Head of caudate nucleus (tissue), 42 donors: ENCODE measurements around the gene SNX33.
A peak's percentile ranks its signal among the peaks of the same experiment; 100 is the strongest.
"Not testable (repeated sequence)": the region's sequence is repeated elsewhere in the genome, so short reads cannot be mapped to it uniquely, and the experiment has no call there.

ENCODE experiments used
- DNase-seq, 42 donors: peaks; one replicate each; pipeline versions ENCODE4 v3.0.0 to v3.0.0-alpha.2; 2020 to 2021; ENCODE audit warnings: mixed read lengths in 7 of 42
- intact Hi-C: fragments of 100-400 bp; cut with DNase I; formaldehyde crosslinking; loops from one replicate; pipeline ENCODE4 v1.15.0; 2022

SNX33 gene

GRCh38 chr15:75693501-75694240 lies 46.0 kb downstream of the SNX33 start:
- DNase-seq, result peak in 1 of 42 donors; percentile 40
- intact Hi-C loops, result no loop called here

DNA sequence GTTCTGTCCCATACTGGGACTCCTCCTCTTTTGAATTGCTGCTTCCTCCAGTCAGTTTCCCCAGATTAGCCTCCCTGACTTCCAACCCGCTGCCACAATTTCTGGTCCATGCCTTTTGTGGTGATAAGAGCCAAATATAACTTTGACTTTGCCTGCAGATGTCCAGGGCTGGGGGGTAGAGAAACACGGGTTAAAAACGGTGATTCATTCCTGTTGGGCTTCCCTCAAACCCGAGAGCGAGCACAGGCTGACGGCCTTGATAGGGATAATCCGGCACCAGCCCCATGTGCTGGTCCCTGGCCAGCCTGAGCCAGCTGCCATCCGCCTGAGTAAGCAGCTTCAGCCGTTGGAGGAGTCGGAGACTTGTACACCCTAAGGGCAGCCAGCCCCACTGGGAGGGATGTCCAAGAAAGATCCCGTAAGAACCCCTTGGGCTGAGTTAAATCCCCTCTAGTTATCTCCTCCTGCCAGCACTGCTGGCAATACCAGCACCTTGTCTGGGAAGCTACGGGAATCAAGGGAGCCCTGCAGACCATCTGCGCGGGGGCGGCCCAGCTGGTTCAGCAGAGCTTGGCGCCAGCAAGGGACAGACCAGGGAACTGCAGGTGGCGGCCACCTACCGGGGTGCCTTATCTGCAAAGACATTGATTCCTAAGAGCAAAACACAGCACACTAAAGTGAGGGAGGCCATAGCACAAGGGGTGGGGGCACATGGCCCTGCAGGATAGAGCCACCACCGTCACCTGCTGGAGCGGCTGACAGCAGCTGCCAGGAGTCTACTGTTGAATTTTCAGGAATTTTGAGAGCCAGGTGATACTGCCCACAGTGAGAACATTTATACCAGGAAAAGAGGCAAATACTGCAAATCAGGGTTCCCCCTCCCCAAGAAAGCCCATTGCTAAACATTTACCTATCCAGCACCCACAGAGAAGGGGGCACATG lies 46.8 kb downstream of the SNX33 start:
- peak in 39 of 42 donors; percentile 18 to 80 (median 50) for DNase-seq
- intact Hi-C loops, result no loop called here

DNA sequence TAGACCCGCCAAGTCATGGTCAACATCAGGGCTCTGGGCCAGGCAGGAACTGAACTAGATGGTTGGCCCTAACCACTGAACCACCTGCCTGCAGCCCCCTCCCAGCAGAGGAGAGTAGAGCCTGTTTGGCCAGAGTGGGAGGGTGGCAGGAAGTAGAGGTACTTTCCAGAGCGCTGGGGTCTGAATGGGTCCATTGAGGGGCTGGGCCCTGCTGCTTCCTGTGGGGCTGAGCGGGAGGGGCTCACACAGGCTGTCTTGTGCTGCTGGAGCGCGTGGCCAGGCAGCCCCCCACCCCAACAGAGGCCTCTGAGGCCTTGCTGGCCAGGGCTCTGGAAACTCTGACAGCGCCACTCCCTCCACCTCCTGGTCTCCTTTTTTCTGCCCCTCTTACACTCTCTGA lies 47.5 kb downstream of the SNX33 start:
- DNase-seq, result peak in 6 of 42 donors; percentile 13 to 50 (median 26)
- intact Hi-C loops, result no loop called here

- DNase-seq, result no peak
- intact Hi-C loops, result no loop called here
Measured at GRCh38 chr15:75695634-75696310, 48.1 kb downstream of the SNX33 start.

GRCh38 chr15:75696311-75696720 lies 48.6 kb downstream of the SNX33 start:
- intact Hi-C loops, result no loop called here
- DNase-seq, result peak in 31 of 42 donors; percentile 16 to 70 (median 44)

GRCh38 chr15:75696854-75697259 lies 49.1 kb downstream of the SNX33 start:
- peak in 1 of 42 donors; percentile 40 for DNase-seq
- intact Hi-C loops, result no loop called here

GRCh38 chr15:75697523-75697922 lies 49.8 kb downstream of the SNX33 start:
- no peak for DNase-seq
- intact Hi-C loops, result no loop called here

DNA sequence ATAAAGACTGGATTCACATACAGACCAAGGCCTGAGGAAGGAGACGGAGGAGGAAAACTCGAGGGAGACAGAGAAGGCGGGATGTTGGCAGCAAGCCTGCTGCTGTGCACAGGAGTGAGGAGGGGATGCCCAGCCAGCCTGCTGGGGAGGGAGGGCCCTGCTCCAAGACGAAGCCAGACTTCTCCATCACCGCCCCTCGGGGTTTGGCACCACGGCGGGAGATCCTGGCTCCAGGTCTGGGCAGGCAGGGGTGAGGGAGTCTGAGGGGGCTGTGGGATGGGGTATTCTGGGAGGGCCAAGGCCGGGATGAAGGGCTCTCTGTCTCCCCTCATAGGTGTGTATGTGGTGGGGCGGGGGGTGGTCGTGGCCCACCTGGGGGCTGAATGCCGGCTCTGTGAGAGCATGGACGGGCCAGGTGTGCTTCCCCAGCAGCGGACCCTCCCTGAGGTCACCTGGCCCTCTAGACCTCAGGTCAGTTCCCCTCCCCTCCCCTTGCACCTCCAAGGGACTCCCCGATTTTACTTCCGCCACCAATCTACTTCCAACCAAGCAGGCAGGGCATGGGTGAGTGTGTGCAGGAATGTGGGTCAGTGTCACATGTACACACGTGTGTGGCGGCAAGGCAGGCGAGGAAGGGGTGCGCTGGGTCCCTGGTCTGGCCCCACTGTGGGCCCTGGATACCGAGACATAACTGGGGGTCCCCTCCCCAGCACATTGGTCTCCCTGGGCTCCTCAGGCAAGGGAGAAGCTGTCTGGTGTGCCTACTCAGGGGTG lies 50.4 kb downstream of the SNX33 start:
- intact Hi-C loops, DNase-seq: not testable (repeated sequence)

GRCh38 chr15:75699517-75699916 lies 51.8 kb downstream of the SNX33 start:
- DNase-seq, result peak in 15 of 42 donors; percentile 27 to 58 (median 37)
- intact Hi-C loops, result not testable (repeated sequence)

GRCh38 chr15:75699961-75700874 lies 52.5 kb downstream of the SNX33 start:
- intact Hi-C loops, result not testable (repeated sequence)
- peak in 20 of 42 donors; percentile 18 to 59 (median 34) for DNase-seq

- DNase-seq, intact Hi-C loops: not testable (repeated sequence)
Measured at GRCh38 chr15:75701071-75702003, 53.6 kb downstream of the SNX33 start.

GRCh38 chr15:75702436-75702835 lies 54.7 kb downstream of the SNX33 start:
- no peak for DNase-seq
- intact Hi-C loops, result no loop called here

DNA sequence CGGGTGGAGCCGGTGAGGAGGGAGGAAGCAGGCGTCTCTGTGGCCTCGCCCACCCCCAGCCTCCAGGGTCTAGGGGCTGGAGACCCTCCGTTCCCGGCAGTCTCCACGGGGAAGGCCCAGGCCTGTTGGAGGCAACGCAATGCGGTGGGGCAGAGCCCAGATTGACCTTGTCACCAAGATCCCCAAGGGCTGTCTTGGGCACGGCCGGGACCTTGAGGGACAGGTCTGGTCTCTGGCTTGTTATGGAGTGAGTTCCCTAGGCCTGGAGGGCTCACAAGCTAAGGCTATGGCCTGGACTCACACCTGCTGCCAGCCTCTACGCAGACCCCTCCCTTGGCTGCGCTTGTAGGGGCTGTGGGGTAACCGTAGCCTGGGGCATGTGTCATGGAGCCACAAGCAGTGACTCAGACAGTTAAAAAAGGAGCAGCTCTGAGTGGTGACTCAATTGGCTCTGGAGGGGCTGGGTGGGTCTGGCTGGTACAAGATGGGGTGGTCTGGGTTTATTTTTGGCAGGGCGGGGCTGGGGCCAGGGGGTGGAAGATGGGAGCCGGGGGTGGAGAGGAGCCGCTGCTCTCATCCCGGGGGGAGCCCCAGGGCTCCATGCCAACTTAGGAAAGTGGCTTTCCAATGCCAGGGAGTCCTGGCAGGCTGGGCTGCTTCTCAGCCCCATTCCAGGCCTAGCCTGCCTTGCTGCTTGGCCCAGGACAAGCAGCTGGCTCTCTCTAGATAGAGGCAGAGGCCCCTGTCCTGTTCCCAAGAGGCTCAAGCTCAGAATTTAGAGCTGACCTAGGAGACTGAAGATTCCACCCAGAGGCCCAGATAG lies 55.9 kb downstream of the SNX33 start:
- intact Hi-C loops, DNase-seq: not testable (repeated sequence)

GRCh38 chr15:75704263-75704615 lies 56.5 kb downstream of the SNX33 start:
- intact Hi-C loops, result no loop called here
- DNase-seq, result no peak

DNA sequence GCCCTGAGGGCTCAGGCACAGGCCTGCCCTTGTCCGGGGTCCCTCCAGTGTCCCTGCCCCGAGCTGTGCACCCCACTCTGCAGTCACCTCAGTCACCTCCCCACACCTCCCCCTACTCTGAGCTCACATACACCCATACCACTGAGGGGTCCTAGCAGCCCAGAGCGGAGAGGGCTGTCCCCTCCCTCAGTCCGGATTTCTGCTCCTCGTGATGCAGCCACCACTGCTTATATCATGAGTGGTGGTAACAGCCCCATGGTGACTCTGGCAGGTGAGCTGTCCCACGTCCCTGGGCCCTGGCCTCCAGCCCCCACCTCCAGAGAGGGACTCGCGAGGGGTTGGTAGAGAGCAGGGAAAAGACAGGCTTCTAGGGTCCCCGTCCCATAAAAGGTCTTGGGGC lies 56.9 kb downstream of the SNX33 start:
- DNase-seq, result no peak
- intact Hi-C loops, result no loop called here

- DNase-seq, intact Hi-C loops: not testable (repeated sequence)
Measured at GRCh38 chr15:75705375-75705774, 57.7 kb downstream of the SNX33 start.
